GM23338 (cell line): ENCODE measurements around the gene ARHGEF37. TPM values are rescaled to one million over a fixed set of nuclear protein-coding genes. Genes with fewer than 3 reads are reported as not detected.
"Not testable (repeated sequence)": the region's sequence is repeated elsewhere in the genome, so short reads cannot be mapped to it uniquely, and the experiment has no call there.

ENCODE experiments used
- ATAC-seq: fragments of 200-7000 bp; cut with Tn5 transposase; 3 replicates; pipeline ENCODE4 v1.9.1; 2020
- DNase-seq: peaks from one replicate; pipeline ENCODE4 v3.0.0-alpha.2; 2015; ENCODE audit warnings: low spot score
- H2AFZ ChIP-seq: fragments of 200-600 bp; sonication (generic); 2 replicates; pipeline ENCODE4 v1.8.0; 2016; ENCODE audit warnings: antibody characterized with exemption, mild to moderate bottlenecking, moderate library complexity
- H3F3A ChIP-seq: fragments of 200-600 bp; sonication (generic); replicated peaks from 2 replicates; pipeline ENCODE4 v1.8.0; 2017; ENCODE audit warnings: antibody characterized with exemption, mixed run types, low read depth
- H3K27ac ChIP-seq: fragments of 200-600 bp; sonication (generic); 2 replicates; pipeline ENCODE4 v1.6.1; 2016; ENCODE audit warnings: low read depth
- H3K27me3 ChIP-seq: fragments of 200-600 bp; sonication (generic); 2 replicates; pipeline ENCODE4 v1.8.0; 2016; ENCODE audit warnings: mild to moderate bottlenecking, mixed run types, moderate library complexity; ENCODE audit not compliant: insufficient read depth
- H3K36me3 ChIP-seq: fragments of 200-600 bp; sonication (generic); 2 replicates; pipeline ENCODE4 v1.8.0; 2016; ENCODE audit warnings: mild to moderate bottlenecking; ENCODE audit not compliant: insufficient read depth
- H3K4me1 ChIP-seq: fragments of 200-600 bp; sonication (generic); 2 replicates; pipeline ENCODE4 v1.8.0; 2016; ENCODE audit warnings: mild to moderate bottlenecking, moderate library complexity; ENCODE audit not compliant: insufficient read depth
- H3K4me2 ChIP-seq: fragments of 200-600 bp; sonication (generic); 2 replicates; pipeline ENCODE4 v1.7.1; 2017; ENCODE audit warnings: mixed run types
- H3K4me3 ChIP-seq: fragments of 200-600 bp; sonication (generic); 2 replicates; pipeline ENCODE4 v1.6.1; 2016; ENCODE audit warnings: mixed run types
- H3K79me2 ChIP-seq: fragments of 200-600 bp; sonication (generic); replicated peaks from 2 replicates; pipeline ENCODE4 v1.8.0; 2017; ENCODE audit warnings: mild to moderate bottlenecking; ENCODE audit not compliant: insufficient read depth
- H3K9me2 ChIP-seq: fragments of 200-600 bp; sonication (generic); 2 replicates; pipeline ENCODE4 v1.8.0; 2017; ENCODE audit not compliant: insufficient read depth
- H4K20me1 ChIP-seq: fragments of 200-600 bp; sonication (generic); replicated peaks from 2 replicates; pipeline ENCODE4 v1.8.0; 2017; ENCODE audit warnings: mild to moderate bottlenecking; ENCODE audit not compliant: insufficient read depth
- H3K27ac Mint-ChIP-seq: 2 replicates; pipeline ENCODE4 v1.8.0; 2020; ENCODE audit warnings: inconsistent platforms, mild to moderate bottlenecking, moderate library complexity, mixed read lengths
- H3K27me3 Mint-ChIP-seq: 3 replicates; pipeline ENCODE4 v1.8.0; 2022; ENCODE audit warnings: low read depth, mild to moderate bottlenecking, moderate library complexity, mixed read lengths, inconsistent platforms; ENCODE audit not compliant: insufficient read depth, poor library complexity
- H3K36me3 Mint-ChIP-seq: 3 replicates; pipeline ENCODE4 v1.8.0; 2021; ENCODE audit warnings: low read depth, mild to moderate bottlenecking, inconsistent platforms, moderate library complexity, mixed read lengths
- H3K4me1 Mint-ChIP-seq: 3 replicates; pipeline ENCODE4 v1.8.0; 2020; ENCODE audit warnings: mild to moderate bottlenecking, inconsistent platforms, mixed read lengths
- H3K4me3 Mint-ChIP-seq: 3 replicates; pipeline ENCODE4 v1.8.0; 2021; ENCODE audit warnings: moderate library complexity, mild to moderate bottlenecking, inconsistent platforms, mixed read lengths
- H3K9me3 Mint-ChIP-seq: 3 replicates; pipeline ENCODE4 v1.8.0; 2020; ENCODE audit warnings: moderate library complexity, mild to moderate bottlenecking, inconsistent platforms, mixed read lengths
- EZH2phosphoT487 ChIP-seq: fragments of 200-600 bp; sonication (generic); IDR thresholded peaks from one replicate; pipeline ENCODE4 v1.8.1; 2018; ENCODE audit warnings: antibody characterized with exemption; ENCODE audit not compliant: unreplicated experiment
- ZNF114 ChIP-seq: fragments of 250-450 bp; sonication (Bioruptor Pico); IDR thresholded peaks from 2 replicates; pipeline ENCODE4 v1.5.0; 2020; ENCODE audit warnings: mild to moderate bottlenecking, moderate library complexity
- ZNF331 ChIP-seq: fragments of 250-450 bp; sonication (Bioruptor Pico); IDR thresholded peaks from 2 replicates; pipeline ENCODE4 v1.5.0; 2020; ENCODE audit warnings: low read depth, mild to moderate bottlenecking, moderate library complexity
- polyA plus RNA-seq: library from polyadenylated mRNA; unstranded; fragments of >200 nt; fragmentation: Nextera tagmentation; extraction: Ambion mirVana; gene quantifications from 2 replicates; pipeline ENCODE4 v1.2.1, GENCODE V29; 2016
- total RNA-seq: library from RNA; depleted of rRNA; stranded (reverse); fragments of >200 nt; shearing (Covaris generic); gene quantifications from 2 replicates; pipeline ENCODE4 v1.2.3, GENCODE V29; 2014
- TF ChIP-seq, protein P1 (sequence below), 2 experiments: fragments of 200-600 bp in 1 of 2; sonication (generic) in 1 of 2; conservative IDR thresholded peaks; 2 replicates each; pipeline versions ENCODE4 v1.5.1 to v1.6.1; 2016 to 2017; ENCODE audit warnings: antibody characterized with exemption in 2 of 2, low read depth in 2 of 2, mild to moderate bottlenecking in 2 of 2, moderate library complexity in 1 of 2
- TF ChIP-seq, protein P2 (sequence below): IDR thresholded peaks from one replicate; pipeline ENCODE4 v1.6.1; 2018; ENCODE audit warnings: antibody characterized with exemption; ENCODE audit not compliant: unreplicated experiment

ARHGEF37 gene
- total and polyA plus RNA-seq, 2 experiments from 2014 or later = 0.14 to 0.79 TPM

DNA sequence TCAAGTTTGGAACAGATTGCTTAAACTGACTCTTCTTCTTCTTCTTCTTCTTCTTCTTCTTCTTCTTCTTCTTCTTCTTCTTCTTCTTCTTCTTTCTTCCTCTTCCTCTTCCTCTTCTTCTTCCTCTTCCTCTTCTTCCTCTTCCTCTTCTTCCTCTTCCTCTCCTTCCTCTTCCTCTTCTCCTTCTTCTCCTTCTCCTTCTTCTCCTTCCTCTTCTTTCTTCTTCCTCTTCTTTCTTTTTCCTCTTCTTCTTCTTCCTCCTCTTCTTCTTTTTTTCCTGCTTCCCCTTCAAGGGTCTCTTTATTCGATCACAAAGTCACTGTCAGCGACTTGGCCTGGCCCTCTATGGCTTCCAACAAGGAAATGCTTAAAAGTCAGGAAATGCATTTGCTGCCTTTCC lies 16.9 kb downstream of the ARHGEF37 start:
- H3F3A ChIP-seq, H3K4me3 ChIP-seq, H3K9me3 Mint-ChIP-seq, H3K4me1 Mint-ChIP-seq, ATAC-seq, H3K79me2 ChIP-seq, H3K4me1 ChIP-seq, H3K9me2 ChIP-seq, DNase-seq, H3K27ac Mint-ChIP-seq, H4K20me1 ChIP-seq, H3K36me3 ChIP-seq, H3K27me3 Mint-ChIP-seq, H3K27ac ChIP-seq, H2AFZ ChIP-seq, H3K4me3 Mint-ChIP-seq, H3K36me3 Mint-ChIP-seq, H3K27me3 ChIP-seq, H3K4me2 ChIP-seq: not testable (repeated sequence)

DNA sequence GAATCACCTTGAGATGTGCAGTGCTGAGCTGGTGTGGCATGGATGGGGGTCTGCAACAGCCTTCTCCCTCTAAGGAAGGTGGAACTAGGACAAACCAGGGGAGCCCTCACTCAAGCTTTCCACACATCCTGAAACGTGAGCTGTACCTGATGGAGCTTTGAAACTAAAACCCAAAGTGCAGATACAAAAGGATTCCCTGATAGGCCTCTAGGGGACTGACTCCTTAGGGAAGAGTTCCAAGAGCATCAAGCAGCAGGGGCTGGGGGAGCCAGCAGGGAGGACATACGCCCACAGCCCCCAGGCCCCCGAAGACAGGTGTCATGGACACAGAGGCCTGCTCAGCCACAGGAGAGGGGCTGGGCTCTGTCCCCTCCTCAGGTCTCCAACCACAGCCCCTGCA lies 17.7 kb downstream of the ARHGEF37 start:
- Mint-ChIP-seq H3K27ac (no peak overlapping the region), H3K36me3 (no peaks in the 10 kb centered on the region), H3K4me3 (no peak overlapping the region), H3K27me3 (peaks cover 6% of the 10 kb centered on the region), H3K9me3 (no peaks in the 10 kb centered on the region; the same call in 2 of the 3 replicates), H3K4me1 (peaks cover 6% of the 10 kb centered on the region)
- Histone ChIP-seq H3K36me3 (no peaks in the 10 kb centered on the region), H3K4me2 (no peak overlapping the region), H2AFZ (no peak overlapping the region), H3K27me3 (no peaks in the 10 kb centered on the region), H3K27ac (no peak overlapping the region), H3K4me3 (no peak overlapping the region), H4K20me1 (no peaks in the 10 kb centered on the region), H3F3A (no peaks in the 10 kb centered on the region), H3K4me1 (peaks cover 6% of the 10 kb centered on the region; the same call in 1 of the 2 replicates), H3K9me2 (no peaks in the 10 kb centered on the region), H3K79me2 (no peaks in the 10 kb centered on the region)
- ATAC-seq (peak; percentile 90), DNase-seq (peak; percentile 60)
- TF ChIP-seq, protein P1, sequence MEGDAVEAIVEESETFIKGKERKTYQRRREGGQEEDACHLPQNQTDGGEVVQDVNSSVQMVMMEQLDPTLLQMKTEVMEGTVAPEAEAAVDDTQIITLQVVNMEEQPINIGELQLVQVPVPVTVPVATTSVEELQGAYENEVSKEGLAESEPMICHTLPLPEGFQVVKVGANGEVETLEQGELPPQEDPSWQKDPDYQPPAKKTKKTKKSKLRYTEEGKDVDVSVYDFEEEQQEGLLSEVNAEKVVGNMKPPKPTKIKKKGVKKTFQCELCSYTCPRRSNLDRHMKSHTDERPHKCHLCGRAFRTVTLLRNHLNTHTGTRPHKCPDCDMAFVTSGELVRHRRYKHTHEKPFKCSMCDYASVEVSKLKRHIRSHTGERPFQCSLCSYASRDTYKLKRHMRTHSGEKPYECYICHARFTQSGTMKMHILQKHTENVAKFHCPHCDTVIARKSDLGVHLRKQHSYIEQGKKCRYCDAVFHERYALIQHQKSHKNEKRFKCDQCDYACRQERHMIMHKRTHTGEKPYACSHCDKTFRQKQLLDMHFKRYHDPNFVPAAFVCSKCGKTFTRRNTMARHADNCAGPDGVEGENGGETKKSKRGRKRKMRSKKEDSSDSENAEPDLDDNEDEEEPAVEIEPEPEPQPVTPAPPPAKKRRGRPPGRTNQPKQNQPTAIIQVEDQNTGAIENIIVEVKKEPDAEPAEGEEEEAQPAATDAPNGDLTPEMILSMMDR (conservative IDR thresholded peaks at IDR 0.05; ENCODE audit: low read depth in 2 of 2) = peak; percentile 34 to 37
- TF ChIP-seq ZNF331 = no peak

DNA sequence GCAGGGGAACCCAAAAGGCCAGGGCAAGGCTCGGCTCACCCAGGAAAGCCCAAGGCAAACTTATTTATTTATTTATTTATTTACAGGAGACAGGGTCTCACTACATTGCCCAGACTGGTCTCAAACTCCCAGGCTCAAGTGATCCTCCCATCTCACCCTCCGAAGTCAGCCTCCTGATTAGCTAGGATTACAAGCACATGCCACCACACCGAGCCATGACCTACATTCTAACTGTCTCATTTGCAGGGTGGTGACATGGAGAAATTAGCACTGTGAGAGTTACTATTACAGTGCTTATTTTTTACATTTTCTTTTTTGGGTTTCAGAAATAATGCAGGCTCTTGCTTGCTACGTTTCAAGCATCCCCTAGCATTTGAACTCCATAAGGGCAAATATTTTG lies 18.1 kb downstream of the ARHGEF37 start:
- no peak overlapping the region for H2AFZ ChIP-seq
- H4K20me1 ChIP-seq = no peaks in the 10 kb centered on the region
- Mint-ChIP-seq H3K4me3 (no peak overlapping the region), H3K27ac (no peak overlapping the region), H3K4me1 (peaks cover 6% of the 10 kb centered on the region), H3K36me3 (no peaks in the 10 kb centered on the region), H3K27me3 (peaks cover 6% of the 10 kb centered on the region), H3K9me3 (no peaks in the 10 kb centered on the region; the same call in 2 of the 3 replicates)
- no peaks in the 10 kb centered on the region for H3K36me3 ChIP-seq
- TF ChIP-seq ZNF114 (CRISPR knock-in tag) (no peak), EZH2phosphoT487 (no peak)
- TF ChIP-seq, protein P2, sequence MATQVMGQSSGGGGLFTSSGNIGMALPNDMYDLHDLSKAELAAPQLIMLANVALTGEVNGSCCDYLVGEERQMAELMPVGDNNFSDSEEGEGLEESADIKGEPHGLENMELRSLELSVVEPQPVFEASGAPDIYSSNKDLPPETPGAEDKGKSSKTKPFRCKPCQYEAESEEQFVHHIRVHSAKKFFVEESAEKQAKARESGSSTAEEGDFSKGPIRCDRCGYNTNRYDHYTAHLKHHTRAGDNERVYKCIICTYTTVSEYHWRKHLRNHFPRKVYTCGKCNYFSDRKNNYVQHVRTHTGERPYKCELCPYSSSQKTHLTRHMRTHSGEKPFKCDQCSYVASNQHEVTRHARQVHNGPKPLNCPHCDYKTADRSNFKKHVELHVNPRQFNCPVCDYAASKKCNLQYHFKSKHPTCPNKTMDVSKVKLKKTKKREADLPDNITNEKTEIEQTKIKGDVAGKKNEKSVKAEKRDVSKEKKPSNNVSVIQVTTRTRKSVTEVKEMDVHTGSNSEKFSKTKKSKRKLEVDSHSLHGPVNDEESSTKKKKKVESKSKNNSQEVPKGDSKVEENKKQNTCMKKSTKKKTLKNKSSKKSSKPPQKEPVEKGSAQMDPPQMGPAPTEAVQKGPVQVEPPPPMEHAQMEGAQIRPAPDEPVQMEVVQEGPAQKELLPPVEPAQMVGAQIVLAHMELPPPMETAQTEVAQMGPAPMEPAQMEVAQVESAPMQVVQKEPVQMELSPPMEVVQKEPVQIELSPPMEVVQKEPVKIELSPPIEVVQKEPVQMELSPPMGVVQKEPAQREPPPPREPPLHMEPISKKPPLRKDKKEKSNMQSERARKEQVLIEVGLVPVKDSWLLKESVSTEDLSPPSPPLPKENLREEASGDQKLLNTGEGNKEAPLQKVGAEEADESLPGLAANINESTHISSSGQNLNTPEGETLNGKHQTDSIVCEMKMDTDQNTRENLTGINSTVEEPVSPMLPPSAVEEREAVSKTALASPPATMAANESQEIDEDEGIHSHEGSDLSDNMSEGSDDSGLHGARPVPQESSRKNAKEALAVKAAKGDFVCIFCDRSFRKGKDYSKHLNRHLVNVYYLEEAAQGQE = no peak
- H3K4me3 ChIP-seq = no peak overlapping the region
- H3K9me2 ChIP-seq = no peaks in the 10 kb centered on the region
- no peak overlapping the region for H3K4me2 ChIP-seq
- H3K27ac ChIP-seq = no peak overlapping the region
- no peaks in the 10 kb centered on the region for H3F3A ChIP-seq
- H3K27me3 ChIP-seq = no peaks in the 10 kb centered on the region
- ATAC-seq (no peak), DNase-seq (no peak)
- H3K79me2 ChIP-seq = no peaks in the 10 kb centered on the region
- H3K4me1 ChIP-seq = peaks cover 6% of the 10 kb centered on the region; the same call in 1 of the 2 replicates
